HFF-Myc (cell line): ENCODE measurements around the gene SPNS2.

Source experiments
- DNase-seq: peaks from one replicate; pipeline ENCODE4 v3.0.0-alpha.2; 2011; ENCODE audit warnings: low read depth; ENCODE audit errors: extremely low read depth
- H3K4me3 ChIP-seq: replicated peaks from 2 replicates; pipeline ENCODE4 v1.5.1; 2011; ENCODE audit warnings: low read depth, mild to moderate bottlenecking, control low read depth, low read length
- CTCF ChIP-seq: IDR thresholded peaks from 2 replicates; pipeline ENCODE4 v1.5.1; 2012; ENCODE audit warnings: mild to moderate bottlenecking, low read depth, low read length, control low read depth; ENCODE audit errors: missing control alignments

SPNS2 gene

DNA sequence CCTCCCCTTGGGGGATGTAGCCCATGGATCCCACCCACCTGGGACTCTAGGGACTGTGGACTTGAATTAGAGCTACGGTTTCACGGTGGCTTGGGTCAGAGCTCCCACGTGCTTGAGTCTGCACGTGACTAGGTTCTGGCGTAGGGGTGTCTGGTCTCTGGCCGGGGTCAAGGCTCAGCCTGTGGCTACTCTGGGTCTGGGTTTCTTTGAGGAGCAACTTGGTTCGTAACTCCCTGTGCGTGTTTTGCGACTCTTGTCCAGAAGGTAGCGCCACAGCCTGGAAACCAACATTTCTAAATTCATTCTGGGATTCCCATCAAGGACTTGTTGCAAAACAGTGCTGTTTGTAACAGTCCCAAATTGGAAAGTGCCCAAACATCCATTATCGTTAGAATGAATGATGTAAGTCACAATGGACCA lies 62.2 kb downstream of the SPNS2 start:
- no peak for DNase-seq
- no peak for TF ChIP-seq CTCF

DNA sequence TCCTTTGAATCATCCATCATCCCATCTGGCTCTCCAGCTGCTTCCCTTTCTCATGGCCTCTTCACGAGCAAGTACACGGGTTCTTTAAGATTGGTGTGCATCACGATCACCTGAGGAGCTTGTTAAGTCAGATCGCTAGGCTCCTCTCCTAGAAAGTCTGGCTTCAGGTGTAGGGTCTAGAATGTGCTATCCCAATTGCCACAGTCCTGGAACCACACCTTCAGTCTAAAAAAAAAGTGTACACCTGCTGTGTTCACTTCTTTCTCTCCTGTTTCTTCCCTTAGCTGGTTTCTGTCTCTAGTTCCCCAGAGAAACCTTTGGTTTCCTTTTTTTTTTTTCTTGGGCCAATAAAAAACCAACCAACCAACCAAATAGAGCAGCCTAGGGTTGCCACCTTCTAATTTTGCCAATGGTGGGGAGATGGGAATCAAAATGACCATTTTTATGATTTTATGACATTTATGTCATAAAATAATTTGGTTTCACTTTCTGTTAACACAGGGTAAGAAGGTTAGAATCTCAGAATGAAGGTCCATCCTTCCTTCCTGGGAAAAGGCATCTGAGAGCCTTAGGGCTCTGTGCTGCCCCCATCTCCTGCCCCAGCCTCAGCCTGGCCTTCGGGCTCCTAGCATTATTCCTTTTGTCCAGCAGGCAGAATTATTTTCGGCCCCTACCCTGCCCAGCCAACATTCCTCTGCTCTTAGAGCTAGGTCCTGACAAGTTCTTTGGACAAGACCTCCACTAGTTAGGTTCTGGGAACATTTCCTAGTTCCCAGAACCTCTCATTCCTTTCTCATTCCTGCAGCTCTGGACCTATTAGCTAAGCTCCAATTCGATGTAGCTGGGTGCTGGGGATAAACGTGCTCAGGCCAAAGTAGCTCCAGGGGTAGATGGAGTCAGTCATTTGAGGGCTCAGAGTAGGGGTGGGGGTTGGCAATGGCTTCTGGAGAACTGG lies 63.6 kb downstream of the SPNS2 start:
- TF ChIP-seq CTCF = no peak
- DNase-seq = no peak
- H3K4me3 ChIP-seq = no peak overlapping the region

More for the DNA sequence above, 62.2 kb downstream of the SPNS2 start:
- no peak overlapping the region for H3K4me3 ChIP-seq

GRCh38 chr17:4565209-4566141 lies 66.8 kb downstream of the SPNS2 start:
- H3K4me3 ChIP-seq = no peak overlapping the region
- peak; percentile 67 for DNase-seq
- peak; percentile 86 for TF ChIP-seq CTCF

- H3K4me3 ChIP-seq = no peak overlapping the region
- no peak for DNase-seq
- TF ChIP-seq CTCF = peak; percentile 81
These were observed 68.1 kb downstream of the SPNS2 start for GRCh38 chr17:4566785-4567184.

- no peak for DNase-seq
- H3K4me3 ChIP-seq = no peak overlapping the region
- TF ChIP-seq CTCF = no peak
These were observed 70.9 kb downstream of the SPNS2 start for GRCh38 chr17:4569591-4569990.

DNA sequence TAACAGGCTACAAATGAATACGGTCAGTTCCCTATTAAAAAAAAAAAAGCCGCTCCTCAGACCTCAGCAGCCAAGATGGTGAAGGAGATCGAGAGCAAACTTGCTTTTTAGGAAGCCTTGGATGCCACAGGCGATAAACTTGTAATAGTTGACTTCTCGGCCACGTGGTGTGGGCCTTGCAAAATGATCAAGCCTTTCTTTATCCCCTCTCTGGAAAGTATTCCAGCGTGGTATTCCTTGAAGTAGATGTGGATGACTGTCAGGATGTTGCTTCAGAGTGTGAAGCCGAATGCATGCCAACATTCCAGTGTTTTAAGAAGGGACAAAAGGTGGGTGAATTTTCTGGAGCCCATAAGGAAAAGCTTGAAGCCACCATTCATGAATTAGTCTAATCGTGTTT lies 73.5 kb downstream of the SPNS2 start:
- H3K4me3 ChIP-seq = no peak overlapping the region
- DNase-seq = no peak
- no peak for TF ChIP-seq CTCF
